GM19023 (cell line): ENCODE measurements around the gene SSR3.

Experiments used
- ATAC-seq: cut with Tn5 transposase; IDR thresholded peaks from one replicate; pipeline ENCODE4 v1.9.1; 2021; ENCODE audit warnings: mild to moderate bottlenecking, moderate library complexity; ENCODE audit not compliant: unreplicated experiment

Gene SSR3

GRCh38 chr3:156539802-156540201, 15.1 kb downstream of the SSR3 start:
- no peak for ATAC-seq

- no peak for ATAC-seq
Observed at GRCh38 chr3:156539051-156539450, 15.9 kb downstream of the SSR3 start.

- no peak for ATAC-seq
Observed at GRCh38 chr3:156536524-156537316, 18.2 kb downstream of the SSR3 start.

GRCh38 chr3:156535798-156536197, 19.1 kb downstream of the SSR3 start:
- ATAC-seq: no peak

- no peak for ATAC-seq
Observed at GRCh38 chr3:156535162-156535627, 19.7 kb downstream of the SSR3 start.

GRCh38 chr3:156533205-156533604, 21.7 kb downstream of the SSR3 start:
- ATAC-seq: no peak

- ATAC-seq: no peak
Observed at GRCh38 chr3:156532730-156533129, 22.2 kb downstream of the SSR3 start.

- no peak for ATAC-seq
Observed at GRCh38 chr3:156530980-156531379, 23.9 kb downstream of the SSR3 start.

- no peak for ATAC-seq
Observed at GRCh38 chr3:156527060-156527459, 27.9 kb downstream of the SSR3 start.

GRCh38 chr3:156525808-156526207, 29.1 kb downstream of the SSR3 start:
- ATAC-seq: no peak

- no peak for ATAC-seq
Observed at GRCh38 chr3:156522673-156523072, 32.2 kb downstream of the SSR3 start.

GRCh38 chr3:156519758-156520162, 35.2 kb downstream of the SSR3 start:
- ATAC-seq: peak; percentile 74

GRCh38 chr3:156518726-156519125, 36.2 kb downstream of the SSR3 start:
- ATAC-seq: no peak

- ATAC-seq: no peak
Observed at GRCh38 chr3:156516961-156517360, 38.0 kb downstream of the SSR3 start.

GRCh38 chr3:156516284-156516683, 38.6 kb downstream of the SSR3 start:
- no peak for ATAC-seq

- ATAC-seq: no peak
Observed at GRCh38 chr3:156513619-156514018, 41.3 kb downstream of the SSR3 start.

GRCh38 chr3:156511987-156512677, 42.8 kb downstream of the SSR3 start:
- no peak for ATAC-seq

- peak; percentile 63 for ATAC-seq
Observed at GRCh38 chr3:156509189-156510174, 45.4 kb downstream of the SSR3 start.

GRCh38 chr3:156507285-156507684, 47.6 kb downstream of the SSR3 start:
- ATAC-seq: no peak

- no peak for ATAC-seq
Observed at GRCh38 chr3:156498307-156498706, 56.6 kb downstream of the SSR3 start.

GRCh38 chr3:156497326-156497725, 57.6 kb downstream of the SSR3 start:
- ATAC-seq: no peak
